ENCODE measurements around the gene PCYT1B.
A peak's percentile ranks its signal among the peaks of the same experiment; 100 is the strongest.
"Not testable (repeated sequence)": the region's sequence is repeated elsewhere in the genome, so short reads cannot be mapped to it uniquely, and the experiment has no call there.

Gene PCYT1B

DNA sequence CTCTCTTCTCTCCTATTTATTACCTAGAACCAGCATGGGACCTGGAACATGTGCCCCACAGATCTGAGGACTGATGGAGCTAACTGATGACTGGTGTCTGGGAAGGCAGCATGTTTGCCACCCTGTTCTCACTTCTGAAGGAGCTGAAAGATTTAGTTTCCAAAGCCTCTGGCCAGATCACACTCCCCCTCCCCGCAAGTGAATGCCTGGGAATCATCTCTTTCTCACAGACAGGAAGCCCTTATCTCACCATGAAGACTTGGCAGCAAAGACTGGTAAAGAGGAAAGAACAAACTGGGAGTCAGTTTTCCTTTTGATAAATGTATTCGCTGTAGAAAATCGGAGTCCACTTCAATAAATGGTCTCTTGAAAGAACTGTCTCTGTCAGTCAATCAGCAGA, 21.0 kb upstream of the PCYT1B start:
- Histone ChIP-seq H3K27me3 (ENCODE audit: insufficient read depth, low read length) (no peaks in the 10 kb centered on the region), H3K27ac (ENCODE audit: low read length) (no peak overlapping the region), H3K36me3 (ENCODE audit: insufficient read depth, low read depth, low read length) (no peaks in the 10 kb centered on the region), H3K4me1 (ENCODE audit: insufficient read depth, low read length) (peaks cover 5% of the 10 kb centered on the region; the same call in 1 of the 2 replicates), H3K4me3 (ENCODE audit: low read length) (no peak overlapping the region), H3K9ac (ENCODE audit: low read depth, low read length) (no peak overlapping the region), H3K9me3 (ENCODE audit: insufficient read depth, low read depth, low read length) (no peaks in the 10 kb centered on the region)

DNA sequence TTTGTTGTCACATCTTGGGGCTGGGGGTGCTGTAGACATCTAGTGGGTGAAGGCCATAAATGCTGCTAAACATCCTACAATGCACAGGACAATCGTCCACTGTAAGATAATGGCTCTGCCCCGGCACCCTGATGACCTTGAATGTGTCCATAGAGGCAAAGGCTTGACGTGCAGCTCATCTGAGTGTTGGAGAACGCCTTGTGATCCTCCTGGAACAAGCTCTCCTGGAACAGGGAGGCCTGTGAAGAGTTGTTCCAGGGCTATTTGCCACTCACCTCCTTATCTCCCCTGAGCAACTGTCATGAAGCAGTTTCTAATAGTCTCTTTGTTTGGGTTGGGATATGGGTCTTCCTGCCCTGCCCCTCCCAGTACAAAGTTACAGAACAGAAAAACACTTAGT, 15.2 kb upstream of the PCYT1B start:
- H3K9ac ChIP-seq (ENCODE audit: low read depth, low read length): no peak overlapping the region
- no peaks in the 10 kb centered on the region for H3K9me3 ChIP-seq (ENCODE audit: insufficient read depth, low read depth, low read length)
- H3K4me3 ChIP-seq (ENCODE audit: low read length): no peak overlapping the region
- peaks cover 8% of the 10 kb centered on the region; the same call in 1 of the 2 replicates for H3K4me1 ChIP-seq (ENCODE audit: insufficient read depth, low read length)
- H3K27ac ChIP-seq (ENCODE audit: low read length): no peak overlapping the region
- H3K36me3 ChIP-seq (ENCODE audit: insufficient read depth, low read depth, low read length): no peaks in the 10 kb centered on the region
- no peaks in the 10 kb centered on the region for H3K27me3 ChIP-seq (ENCODE audit: insufficient read depth, low read length)

DNA sequence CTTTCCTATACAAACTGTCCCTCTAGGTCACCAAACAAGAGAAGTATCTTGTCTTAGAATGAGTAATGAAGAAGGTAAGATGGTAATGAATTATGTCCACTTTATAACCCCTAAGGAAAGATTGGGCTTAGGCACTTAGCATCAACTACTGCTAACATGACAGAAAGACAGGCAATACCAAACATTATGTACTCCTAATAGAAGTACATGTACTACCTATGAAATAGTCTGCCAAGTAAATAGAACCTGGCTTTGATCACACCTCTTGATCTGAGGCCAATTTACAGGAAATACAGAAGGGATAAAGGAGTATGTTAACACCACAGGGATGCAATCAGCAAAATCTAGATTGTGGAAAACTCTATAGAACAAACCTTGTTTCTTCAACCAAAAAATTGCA, 14.1 kb upstream of the PCYT1B start:
- Histone ChIP-seq H3K4me1 (ENCODE audit: insufficient read depth, low read length) (peaks cover 8% of the 10 kb centered on the region; the same call in 1 of the 2 replicates), H3K27ac (ENCODE audit: low read length) (no peak overlapping the region), H3K4me3 (ENCODE audit: low read length) (no peak overlapping the region), H3K9ac (ENCODE audit: low read depth, low read length) (no peak overlapping the region), H3K27me3 (ENCODE audit: insufficient read depth, low read length) (no peaks in the 10 kb centered on the region), H3K9me3 (ENCODE audit: insufficient read depth, low read depth, low read length) (no peaks in the 10 kb centered on the region), H3K36me3 (ENCODE audit: insufficient read depth, low read depth, low read length) (no peaks in the 10 kb centered on the region)

DNA sequence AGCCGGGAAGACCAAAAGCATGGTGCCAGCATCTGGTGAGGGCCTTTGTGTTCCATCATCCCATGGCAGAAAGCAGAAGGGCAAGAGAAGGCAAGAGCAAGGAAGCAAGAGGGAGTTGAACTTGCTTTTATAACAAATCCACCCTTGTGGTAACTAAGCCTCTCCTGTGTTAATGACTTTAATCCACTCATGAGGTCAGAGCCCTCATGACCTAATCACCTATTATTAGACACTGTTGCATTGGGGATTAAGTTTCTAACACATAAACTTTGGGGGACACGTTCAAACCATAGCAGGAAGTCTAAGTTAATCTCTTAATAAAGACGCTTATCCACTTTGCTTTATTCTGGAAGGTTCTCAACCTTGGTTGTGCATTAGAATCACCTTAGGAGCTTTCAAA, 12.5 kb upstream of the PCYT1B start:
- H3K27me3 ChIP-seq (ENCODE audit: insufficient read depth, low read length): no peaks in the 10 kb centered on the region
- no peak overlapping the region for H3K27ac ChIP-seq (ENCODE audit: low read length)
- H3K4me3 ChIP-seq (ENCODE audit: low read length): no peak overlapping the region
- peaks cover 8% of the 10 kb centered on the region; the same call in 1 of the 2 replicates for H3K4me1 ChIP-seq (ENCODE audit: insufficient read depth, low read length)
- no peak overlapping the region for H3K9ac ChIP-seq (ENCODE audit: low read depth, low read length)
- H3K9me3 ChIP-seq (ENCODE audit: insufficient read depth, low read depth, low read length): no peaks in the 10 kb centered on the region
- H3K36me3 ChIP-seq (ENCODE audit: insufficient read depth, low read depth, low read length): no peaks in the 10 kb centered on the region

DNA sequence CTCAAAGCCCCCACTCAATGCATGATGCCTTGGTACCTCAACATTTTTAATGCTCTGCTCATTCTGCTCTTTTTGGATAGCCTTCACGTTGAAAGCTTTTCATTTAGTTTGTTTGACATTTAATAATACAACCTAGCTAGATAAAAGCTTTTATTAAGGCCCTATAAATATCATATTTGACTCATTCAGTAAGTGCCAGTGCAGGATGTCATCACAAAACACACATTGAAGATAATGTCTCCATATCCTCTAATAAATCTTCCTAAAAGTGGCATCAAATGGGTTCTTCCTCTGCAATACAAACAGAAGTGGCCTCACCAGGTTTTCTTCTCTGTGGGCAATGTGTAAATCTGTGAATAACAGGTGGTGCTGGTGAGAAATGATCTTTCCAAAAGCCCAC, 12.0 kb upstream of the PCYT1B start:
- H3K27me3 ChIP-seq (ENCODE audit: insufficient read depth, low read length): no peaks in the 10 kb centered on the region
- peaks cover 8% of the 10 kb centered on the region; the same call in 1 of the 2 replicates for H3K4me1 ChIP-seq (ENCODE audit: insufficient read depth, low read length)
- H3K36me3 ChIP-seq (ENCODE audit: insufficient read depth, low read depth, low read length): no peaks in the 10 kb centered on the region
- H3K27ac ChIP-seq (ENCODE audit: low read length): no peak overlapping the region
- no peak overlapping the region for H3K4me3 ChIP-seq (ENCODE audit: low read length)
- no peaks in the 10 kb centered on the region for H3K9me3 ChIP-seq (ENCODE audit: insufficient read depth, low read depth, low read length)
- no peak overlapping the region for H3K9ac ChIP-seq (ENCODE audit: low read depth, low read length)

DNA sequence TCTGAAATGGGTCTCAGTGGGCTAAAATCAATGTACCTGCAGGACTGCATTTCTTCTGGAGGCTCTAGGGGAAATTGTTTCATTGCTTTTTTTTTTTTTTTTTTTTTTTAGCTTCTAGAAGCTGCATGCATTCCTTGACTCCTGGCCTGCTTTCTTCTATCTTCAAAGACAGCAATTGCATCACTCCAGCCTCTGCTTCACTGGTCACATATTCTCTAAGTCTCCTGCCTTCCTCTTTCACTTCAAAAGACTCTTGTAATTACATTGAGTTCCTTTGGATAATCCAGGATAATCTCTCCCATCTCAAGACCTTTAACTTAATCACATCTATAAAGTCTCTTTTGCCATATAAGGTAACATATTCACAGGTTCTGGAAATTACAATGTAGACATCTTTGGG, 11.3 kb upstream of the PCYT1B start:
- Histone ChIP-seq H3K9ac (ENCODE audit: low read depth, low read length) (no peak overlapping the region), H3K9me3 (ENCODE audit: insufficient read depth, low read depth, low read length) (no peaks in the 10 kb centered on the region), H3K4me3 (ENCODE audit: low read length) (no peak overlapping the region), H3K36me3 (ENCODE audit: insufficient read depth, low read depth, low read length) (no peaks in the 10 kb centered on the region), H3K27me3 (ENCODE audit: insufficient read depth, low read length) (no peaks in the 10 kb centered on the region), H3K4me1 (ENCODE audit: insufficient read depth, low read length) (peaks cover 8% of the 10 kb centered on the region; the same call in 1 of the 2 replicates), H3K27ac (ENCODE audit: low read length) (no peak overlapping the region)

DNA sequence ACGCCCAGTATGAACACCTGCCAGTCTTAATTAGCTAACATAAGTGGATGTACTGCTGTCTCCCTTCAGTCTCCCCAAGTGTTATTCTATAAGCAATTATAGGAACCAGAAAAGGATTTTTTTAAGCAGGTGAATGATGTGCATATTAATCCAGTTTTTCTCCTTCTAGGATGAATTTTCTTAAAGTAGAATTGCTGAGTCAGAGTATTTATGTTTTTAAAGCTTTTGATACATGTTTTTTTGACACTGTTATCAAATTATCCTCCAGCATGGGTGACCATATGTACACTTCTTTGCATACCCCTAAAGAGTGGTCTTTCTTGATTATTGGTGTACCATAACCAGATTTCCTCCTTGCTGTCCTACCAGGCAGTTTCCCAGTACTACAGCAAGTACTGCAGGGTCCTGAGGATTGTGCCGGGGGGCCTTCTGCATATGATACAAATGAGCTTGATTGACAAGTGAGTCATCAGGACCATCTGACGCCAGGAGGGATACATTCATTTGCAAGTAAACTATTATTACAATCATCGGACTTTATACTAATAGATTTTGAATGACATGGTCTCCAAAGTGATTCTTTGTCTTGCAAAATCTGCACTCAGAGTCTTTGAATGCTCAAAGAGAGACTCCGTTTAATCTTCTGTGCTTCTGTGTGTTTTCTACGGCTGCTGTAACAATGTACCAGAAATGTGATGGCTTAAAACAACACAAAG, 10.7 kb upstream of the PCYT1B start:
- Histone ChIP-seq H3K36me3 (ENCODE audit: insufficient read depth, low read depth, low read length) (no peaks in the 10 kb centered on the region), H3K27ac (ENCODE audit: low read length) (no peak overlapping the region), H3K9me3 (ENCODE audit: insufficient read depth, low read depth, low read length) (no peaks in the 10 kb centered on the region), H3K27me3 (ENCODE audit: insufficient read depth, low read length) (no peaks in the 10 kb centered on the region), H3K4me1 (ENCODE audit: insufficient read depth, low read length) (peaks cover 8% of the 10 kb centered on the region; the same call in 1 of the 2 replicates), H3K9ac (ENCODE audit: low read depth, low read length) (no peak overlapping the region), H3K4me3 (ENCODE audit: low read length) (no peak overlapping the region)

DNA sequence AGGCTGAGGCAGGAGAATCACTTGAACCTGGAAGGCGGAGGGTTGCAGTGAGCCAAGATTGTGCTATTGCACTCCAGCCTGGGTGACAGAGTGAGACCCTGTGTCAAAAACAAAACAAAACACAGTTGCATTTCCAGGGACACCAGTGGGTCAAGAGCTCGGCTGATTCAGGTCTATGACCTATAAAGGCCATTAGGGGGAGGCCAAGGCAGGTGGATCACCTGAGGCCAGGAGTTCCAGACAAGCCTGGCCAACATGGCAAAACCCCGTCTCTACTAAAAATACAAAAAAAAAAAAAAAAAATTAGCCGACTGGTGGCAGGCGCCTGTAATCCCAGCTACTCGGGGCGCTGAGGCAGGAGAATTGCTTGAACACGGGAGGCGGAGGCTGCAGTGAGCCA, 8.5 kb upstream of the PCYT1B start:
- H3K27me3 ChIP-seq (ENCODE audit: insufficient read depth, low read length); H3K9me3 ChIP-seq (ENCODE audit: insufficient read depth, low read depth, low read length); H3K36me3 ChIP-seq (ENCODE audit: insufficient read depth, low read depth, low read length); H3K27ac ChIP-seq (ENCODE audit: low read length); H3K4me3 ChIP-seq (ENCODE audit: low read length); H3K4me1 ChIP-seq (ENCODE audit: insufficient read depth, low read length); H3K9ac ChIP-seq (ENCODE audit: low read depth, low read length): not testable (repeated sequence)

DNA sequence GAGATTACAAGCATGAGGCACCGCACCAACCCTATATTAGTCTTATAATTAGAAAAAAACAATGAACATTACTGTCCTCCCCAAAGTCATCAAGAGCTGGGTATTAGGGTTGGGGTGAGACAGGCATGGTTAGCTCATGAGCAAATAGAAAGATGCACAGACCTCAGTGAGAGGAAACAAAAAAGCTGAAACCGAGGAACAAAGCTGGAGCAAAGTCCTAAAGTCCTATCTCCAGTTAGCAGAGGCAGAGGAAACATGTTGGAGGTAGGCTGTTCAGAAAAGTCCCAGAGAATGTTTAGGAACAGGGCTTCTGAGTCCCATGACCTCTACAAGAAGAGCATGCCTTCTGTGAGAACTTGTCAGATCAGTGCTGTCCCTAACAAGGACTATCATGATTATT, 4.6 kb upstream of the PCYT1B start:
- Histone ChIP-seq H3K9ac (ENCODE audit: low read depth, low read length) (no peak overlapping the region), H3K27me3 (ENCODE audit: insufficient read depth, low read length) (no peaks in the 10 kb centered on the region), H3K4me1 (ENCODE audit: insufficient read depth, low read length) (peaks cover 7% of the 10 kb centered on the region; the same call in 1 of the 2 replicates), H3K9me3 (ENCODE audit: insufficient read depth, low read depth, low read length) (no peaks in the 10 kb centered on the region), H3K36me3 (ENCODE audit: insufficient read depth, low read depth, low read length) (no peaks in the 10 kb centered on the region), H3K27ac (ENCODE audit: low read length) (no peak overlapping the region), H3K4me3 (ENCODE audit: low read length) (no peak overlapping the region)

DNA sequence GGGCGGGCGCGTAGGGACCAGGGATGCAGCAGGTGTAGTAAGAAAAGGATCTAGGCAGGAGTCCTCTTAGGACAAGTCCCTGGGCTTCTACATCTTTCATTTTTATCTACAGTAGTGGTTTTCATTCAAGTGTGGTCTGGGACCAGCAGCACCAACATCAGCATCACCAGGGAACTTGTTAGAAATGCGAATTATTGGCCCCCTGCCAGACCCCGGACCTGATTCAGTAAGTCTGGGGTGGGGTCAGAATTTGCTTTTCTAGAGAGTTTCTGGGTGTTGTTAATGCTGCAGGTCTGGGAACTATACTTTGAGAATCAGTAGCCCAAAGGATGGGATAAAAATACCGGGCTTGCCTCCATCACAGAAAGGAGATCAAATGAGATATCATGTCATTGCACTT, 1.3 kb upstream of the PCYT1B start:
- no peaks in the 10 kb centered on the region for H3K27me3 ChIP-seq (ENCODE audit: insufficient read depth, low read length)
- H3K9me3 ChIP-seq (ENCODE audit: insufficient read depth, low read depth, low read length): no peaks in the 10 kb centered on the region
- no peak overlapping the region for H3K27ac ChIP-seq (ENCODE audit: low read length)
- peaks cover 7% of the 10 kb centered on the region; the same call in 1 of the 2 replicates for H3K4me1 ChIP-seq (ENCODE audit: insufficient read depth, low read length)
- H3K9ac ChIP-seq (ENCODE audit: low read depth, low read length): no peak overlapping the region
- H3K4me3 ChIP-seq (ENCODE audit: low read length): no peak overlapping the region
- H3K36me3 ChIP-seq (ENCODE audit: insufficient read depth, low read depth, low read length): no peaks in the 10 kb centered on the region

DNA sequence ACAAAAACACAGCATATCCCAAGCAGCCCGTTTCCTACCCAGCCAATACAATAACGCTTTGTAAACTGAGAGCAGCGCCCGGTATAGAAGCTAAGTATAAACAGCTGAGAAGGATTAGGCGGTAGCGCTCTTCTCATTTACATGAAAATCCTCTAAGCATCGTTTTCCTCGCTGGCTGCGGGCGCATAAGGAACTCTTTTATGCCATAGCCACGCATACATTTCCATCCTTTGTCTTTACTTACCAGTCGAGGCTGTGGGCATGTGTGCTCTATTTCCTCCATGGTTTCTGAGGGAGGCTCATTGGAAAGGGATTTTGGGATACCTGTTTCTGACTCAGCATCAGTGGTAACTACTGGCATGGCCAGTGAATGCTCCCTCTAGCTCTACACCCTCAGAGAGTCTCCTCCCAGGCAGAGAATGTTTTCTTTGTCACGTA, 383 bp downstream of the PCYT1B start:
- Histone ChIP-seq H3K27ac (ENCODE audit: low read length) (peak overlapping the region; percentile 99), H3K27me3 (ENCODE audit: insufficient read depth, low read length) (no peaks in the 10 kb centered on the region), H3K9ac (ENCODE audit: low read depth, low read length) (peak overlapping the region; percentile 96; the same call in 1 of the 2 replicates), H3K4me3 (ENCODE audit: low read length) (peak overlapping the region; percentile 90), H3K4me1 (ENCODE audit: insufficient read depth, low read length) (peaks cover 11% of the 10 kb centered on the region; the same call in 1 of the 2 replicates), H3K9me3 (ENCODE audit: insufficient read depth, low read depth, low read length) (no peaks in the 10 kb centered on the region), H3K36me3 (ENCODE audit: insufficient read depth, low read depth, low read length) (no peaks in the 10 kb centered on the region; the same call in 1 of the 2 replicates)

DNA sequence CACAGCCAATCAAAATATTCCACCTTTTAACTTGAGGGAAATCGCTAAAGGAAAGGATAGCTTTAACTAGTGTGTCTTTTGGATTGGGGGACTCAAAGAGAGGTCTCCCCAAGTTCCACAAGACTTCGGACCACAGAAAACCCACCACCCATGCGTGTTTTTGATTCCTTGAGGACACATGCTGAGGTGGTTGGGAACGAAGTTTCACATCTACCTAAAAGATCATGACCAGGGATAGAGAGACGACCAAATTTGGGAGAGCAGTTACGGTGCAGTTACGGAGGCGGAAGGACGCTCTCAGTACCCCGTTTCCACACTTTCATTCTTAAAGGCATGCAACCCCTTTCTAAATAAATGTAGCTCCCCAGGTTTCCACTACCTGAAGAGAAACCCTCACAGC, 1.1 kb downstream of the PCYT1B start:
- H3K27me3 ChIP-seq (ENCODE audit: insufficient read depth, low read length): no peaks in the 10 kb centered on the region
- no peaks in the 10 kb centered on the region for H3K9me3 ChIP-seq (ENCODE audit: insufficient read depth, low read depth, low read length)
- peak overlapping the region; percentile 99 for H3K27ac ChIP-seq (ENCODE audit: low read length)
- H3K36me3 ChIP-seq (ENCODE audit: insufficient read depth, low read depth, low read length): no peaks in the 10 kb centered on the region; the same call in 1 of the 2 replicates
- H3K4me3 ChIP-seq (ENCODE audit: low read length): peak overlapping the region; percentile 90
- peaks cover 11% of the 10 kb centered on the region; the same call in 1 of the 2 replicates for H3K4me1 ChIP-seq (ENCODE audit: insufficient read depth, low read length)
- peak overlapping the region; percentile 96 for H3K9ac ChIP-seq (ENCODE audit: low read depth, low read length)
